HuH-7.5 (cell line): ENCODE data around the gene NOP14.
"Not testable (repeated sequence)": the region's sequence is repeated elsewhere in the genome, so short reads cannot be mapped to it uniquely, and the experiment has no call there.

Experiments
- DNase-seq: peaks from one replicate; pipeline ENCODE4 v3.0.0; 2011; ENCODE audit warnings: low spot score

NOP14 gene

DNA sequence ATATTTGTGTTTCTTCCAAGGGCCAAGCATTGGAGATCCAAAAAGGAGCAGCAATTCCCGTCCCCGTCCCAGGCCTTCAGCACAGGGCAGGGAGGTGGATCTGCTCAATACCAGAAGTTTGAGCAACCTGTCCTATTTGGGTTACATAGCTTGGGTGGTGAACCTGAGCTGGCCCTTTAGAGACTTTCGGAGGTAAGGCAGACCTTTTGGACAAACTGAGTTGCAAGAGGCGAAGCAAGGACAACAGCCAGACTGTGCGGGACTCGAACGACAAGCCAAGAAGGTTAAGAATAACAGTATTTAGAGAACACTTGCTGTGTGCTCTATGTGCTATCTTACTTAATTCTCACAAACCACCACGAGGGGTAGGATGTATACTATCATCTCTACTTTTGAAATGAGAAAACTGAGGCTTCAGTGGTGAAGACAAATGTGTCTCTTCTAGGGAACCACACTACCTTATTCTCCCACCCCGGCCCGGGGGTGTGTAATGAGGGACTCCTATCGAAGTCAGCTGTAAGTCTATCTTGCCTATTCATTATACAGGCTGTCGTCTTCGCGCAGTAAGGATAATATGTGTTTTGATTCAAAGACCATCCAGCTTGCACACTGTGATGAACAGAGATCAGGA lies 1.3 kb downstream of the NOP14 start:
- no peak for DNase-seq

DNA sequence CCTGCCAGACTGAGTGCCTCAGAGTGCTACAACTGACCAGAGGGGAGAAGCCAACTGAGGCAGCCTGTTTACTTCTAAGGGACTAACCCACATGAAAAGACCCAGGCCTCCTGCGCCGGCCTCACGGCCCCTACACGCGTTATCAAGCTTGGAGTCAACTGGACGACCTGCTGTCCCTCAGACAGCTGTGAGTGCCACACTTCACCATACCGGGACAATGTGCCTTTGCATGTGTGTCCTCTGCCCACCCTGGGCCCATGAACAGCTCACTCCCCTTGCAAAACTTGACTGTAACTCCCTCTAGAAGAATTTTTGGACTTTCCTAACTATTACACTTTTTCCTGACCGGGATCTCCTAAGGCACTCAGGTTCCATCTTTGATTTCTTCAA lies 1.8 kb downstream of the NOP14 start:
- DNase-seq, result no peak

DNA sequence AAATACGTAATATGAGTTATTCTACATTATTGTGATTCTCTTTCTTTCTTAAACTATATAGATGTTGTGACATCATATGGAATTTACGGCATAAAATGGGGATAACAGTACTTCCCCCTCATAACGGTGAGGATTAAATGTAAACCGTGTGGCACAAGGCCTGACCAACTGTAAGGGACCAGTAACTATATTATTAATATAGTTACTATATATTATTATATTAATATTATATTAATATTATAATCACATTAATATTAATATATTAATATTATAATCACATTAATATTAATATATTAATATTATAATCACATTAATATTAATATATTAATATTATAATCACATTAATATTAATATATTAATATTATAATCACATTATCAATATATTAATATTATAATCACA lies 2.8 kb downstream of the NOP14 start:
- DNase-seq, result not testable (repeated sequence)

DNA sequence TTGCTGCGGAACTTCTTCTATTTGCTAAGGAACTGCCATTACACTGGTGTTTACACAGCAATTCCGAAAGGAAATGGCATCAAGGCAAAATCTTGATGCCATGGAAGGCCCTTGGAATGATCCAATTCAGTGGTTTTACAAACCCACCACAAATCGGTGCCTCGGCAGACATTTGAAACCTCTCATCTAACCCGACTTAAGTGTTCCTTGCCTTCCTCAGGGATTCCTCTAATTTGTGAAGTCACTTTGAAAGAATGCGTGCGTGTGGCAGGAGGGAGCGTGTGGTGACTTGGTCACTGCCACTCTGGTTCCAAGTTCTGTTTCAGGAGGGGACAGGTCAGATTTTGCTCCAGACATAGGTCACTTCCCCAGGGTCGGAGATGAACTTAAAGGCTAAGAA lies 4.8 kb downstream of the NOP14 start:
- no peak for DNase-seq

DNA sequence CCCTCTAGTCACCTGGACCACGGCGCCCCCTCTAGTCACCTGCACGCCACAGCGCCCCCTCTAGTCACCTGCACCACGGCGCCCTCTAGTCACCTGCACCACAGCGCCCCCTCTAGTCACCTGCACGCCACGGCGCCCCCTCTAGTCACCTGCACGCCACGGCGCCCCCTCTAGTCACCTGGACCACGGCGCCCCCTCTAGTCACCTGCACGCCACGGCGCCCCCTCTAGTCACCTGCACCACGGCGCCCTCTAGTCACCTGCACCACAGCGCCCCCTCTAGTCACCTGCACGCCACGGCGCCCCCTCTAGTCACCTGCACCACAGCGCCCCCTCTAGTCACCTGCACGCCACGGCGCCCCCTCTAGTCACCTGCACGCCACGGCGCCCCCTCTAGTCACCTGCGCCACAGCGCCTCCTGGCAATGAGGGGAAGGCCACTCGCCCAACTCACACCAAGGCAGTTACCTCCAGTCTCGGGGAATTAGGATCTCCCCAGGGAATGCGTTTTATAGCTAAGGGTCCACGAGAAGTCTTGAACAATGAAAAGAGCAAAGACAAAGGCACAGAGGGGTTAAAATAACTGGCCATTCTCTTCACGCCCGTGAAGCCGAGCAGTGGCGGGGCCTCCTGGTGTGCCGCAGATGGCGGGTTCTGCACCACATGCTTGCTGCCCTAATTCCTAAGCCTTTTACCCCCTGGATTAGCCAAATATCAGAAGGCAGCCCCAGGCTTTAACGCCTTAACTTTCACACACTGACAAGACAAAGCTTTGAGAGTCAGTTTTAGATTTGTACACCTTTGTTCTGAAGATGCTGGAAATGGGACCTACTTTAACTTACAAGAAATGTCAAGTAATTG lies 7.8 kb downstream of the NOP14 start:
- not testable (repeated sequence) for DNase-seq

DNA sequence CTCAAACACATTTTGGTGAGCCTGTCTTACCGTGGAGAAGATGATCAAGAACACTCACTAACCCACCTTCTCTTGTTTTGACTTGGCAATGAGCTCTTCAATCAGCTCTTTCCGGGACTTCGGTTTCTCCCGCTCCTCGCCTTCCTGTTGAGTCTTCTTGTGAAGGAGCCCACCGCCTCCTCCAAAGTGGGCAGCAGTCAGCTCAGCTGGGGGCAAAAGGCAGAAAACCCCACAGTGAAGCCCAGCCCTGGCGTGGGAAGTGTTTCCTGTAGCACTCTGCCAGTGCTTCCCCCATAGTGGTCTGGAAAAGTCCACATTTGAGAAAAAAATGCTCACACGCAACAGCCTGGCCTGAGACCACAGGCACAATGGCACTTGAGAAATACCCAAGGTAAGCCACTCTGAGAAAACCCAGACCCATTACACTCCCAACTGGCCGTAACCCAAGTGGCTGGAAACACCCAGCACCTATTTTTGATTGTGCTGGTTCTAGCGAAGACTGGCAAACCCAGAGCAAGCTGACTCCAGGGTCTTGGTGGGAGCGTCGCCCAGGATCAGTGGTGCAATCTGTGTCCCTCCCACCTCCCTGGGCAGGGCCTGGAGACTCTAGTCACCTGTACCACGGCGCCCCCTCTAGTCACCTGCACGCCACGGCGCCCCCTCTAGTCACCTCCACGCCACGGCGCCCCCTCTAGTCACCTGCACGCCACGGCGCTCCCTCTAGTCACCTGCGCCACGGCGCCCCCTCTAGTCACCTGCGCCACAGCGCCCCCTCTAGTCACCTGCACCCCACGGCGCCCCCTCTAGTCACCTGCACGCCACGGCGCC lies 8.6 kb downstream of the NOP14 start:
- no peak for DNase-seq

DNA sequence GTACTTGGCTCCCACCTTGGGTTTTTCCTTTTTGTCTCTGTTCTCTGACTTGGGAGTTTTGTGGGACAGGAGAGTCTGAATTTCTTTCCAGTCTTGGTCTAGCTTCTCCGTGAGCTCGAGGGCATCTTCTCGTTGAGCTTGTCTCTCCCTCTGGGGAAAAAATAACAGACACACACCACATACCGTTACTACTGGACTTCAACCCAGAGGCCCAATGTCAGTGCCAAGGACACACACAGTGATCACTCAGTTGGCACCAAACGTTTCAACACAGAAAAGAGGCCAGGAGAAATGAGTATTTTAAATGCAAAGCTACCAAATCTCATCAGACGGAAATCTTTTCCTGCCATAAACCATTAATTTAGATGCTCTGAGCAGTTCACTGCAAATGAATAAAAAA lies 9.7 kb downstream of the NOP14 start:
- no peak for DNase-seq

DNA sequence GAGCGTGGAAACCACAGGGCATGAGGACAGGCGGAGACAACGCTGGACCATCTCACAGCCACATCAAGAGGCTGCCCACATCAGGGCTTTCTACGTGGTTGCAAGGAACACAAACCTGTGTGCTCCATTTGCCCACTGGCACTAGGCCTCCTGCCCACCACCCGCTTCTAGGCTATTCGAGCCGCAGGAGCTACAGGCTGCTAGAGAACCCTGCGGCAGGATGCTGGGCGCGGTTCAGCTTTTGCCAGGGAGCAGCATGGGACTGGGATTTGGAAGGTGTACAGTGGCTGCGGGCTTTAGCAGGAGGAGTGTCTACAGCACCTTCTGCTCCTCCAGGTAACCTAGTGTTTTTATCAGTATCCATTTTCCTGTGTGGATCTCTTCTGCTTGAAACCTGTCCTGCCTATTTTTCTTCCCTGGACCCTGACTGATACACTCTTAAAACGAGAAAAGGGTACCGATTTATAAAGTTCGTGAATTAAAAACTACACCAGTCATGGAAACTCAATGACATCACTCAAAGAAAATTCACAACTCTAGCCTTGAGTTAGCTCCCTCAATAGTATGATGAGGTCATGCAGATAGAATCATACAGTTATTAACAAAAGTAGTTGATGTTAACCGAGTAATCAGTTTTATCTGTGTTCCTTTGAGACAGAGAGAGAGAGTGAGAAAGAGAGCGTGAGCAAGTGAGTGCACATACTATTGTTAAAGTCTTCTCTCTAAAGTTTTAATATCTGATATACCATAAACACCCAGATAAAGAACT lies 12.8 kb downstream of the NOP14 start:
- DNase-seq, result no peak

DNA sequence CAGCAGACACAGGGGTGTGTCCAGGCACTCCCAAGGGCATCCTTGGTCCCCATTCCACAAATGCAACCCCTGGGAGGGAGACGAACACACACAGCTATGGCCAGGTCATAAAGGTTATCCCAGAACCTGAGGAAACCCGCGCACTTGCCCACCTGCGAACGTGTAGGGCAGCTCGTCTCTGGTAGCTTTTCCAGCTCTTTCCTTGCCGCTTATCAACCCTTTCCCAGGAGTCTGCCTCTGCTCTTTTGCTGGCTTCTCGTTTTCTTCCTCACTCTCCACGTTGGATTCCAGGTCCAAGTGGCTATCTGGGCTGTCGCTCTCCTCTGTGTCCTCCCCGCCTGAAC lies 13.5 kb downstream of the NOP14 start:
- DNase-seq, result no peak

DNA sequence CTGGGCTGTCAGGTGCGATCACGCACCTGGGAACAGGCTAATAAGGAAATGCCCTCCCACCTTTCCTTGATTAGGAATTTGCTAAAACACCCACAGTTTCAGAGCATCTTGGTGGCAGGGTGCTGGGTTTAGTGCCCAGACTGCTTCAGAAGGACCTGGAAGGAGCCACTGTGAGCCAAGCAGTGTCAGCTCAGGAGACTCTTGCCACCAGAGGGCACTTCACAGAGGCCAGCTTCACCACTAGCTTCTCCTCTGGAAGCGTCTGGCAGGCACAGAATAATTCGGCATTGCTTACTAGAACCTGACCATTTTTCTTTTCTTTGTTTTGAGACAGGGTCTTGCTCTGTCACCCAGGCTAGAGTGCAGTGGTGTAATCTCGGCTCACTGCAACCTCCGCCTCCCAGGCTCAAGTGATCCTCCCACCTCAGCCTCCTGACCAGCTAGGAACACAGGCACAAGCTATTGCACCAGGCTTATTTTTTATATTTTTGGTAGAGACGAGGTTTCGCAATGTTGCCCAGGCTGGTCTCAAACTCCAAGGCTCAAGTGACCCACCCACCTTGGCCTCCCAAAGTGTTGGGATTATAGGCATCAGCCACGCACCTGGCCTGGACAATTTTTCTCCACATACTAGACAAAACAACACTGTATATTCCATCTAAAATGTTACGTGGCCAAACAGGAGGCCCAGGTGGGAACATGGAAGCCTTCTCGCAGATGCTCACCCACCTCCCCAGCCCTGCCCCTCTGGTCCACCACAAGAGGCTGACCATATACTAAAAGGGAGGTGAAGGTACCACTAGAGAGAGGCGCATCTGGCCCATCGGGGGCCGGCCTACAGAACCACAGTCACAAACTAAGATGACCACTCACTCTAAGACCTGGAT lies 14.1 kb downstream of the NOP14 start:
- no peak for DNase-seq

DNA sequence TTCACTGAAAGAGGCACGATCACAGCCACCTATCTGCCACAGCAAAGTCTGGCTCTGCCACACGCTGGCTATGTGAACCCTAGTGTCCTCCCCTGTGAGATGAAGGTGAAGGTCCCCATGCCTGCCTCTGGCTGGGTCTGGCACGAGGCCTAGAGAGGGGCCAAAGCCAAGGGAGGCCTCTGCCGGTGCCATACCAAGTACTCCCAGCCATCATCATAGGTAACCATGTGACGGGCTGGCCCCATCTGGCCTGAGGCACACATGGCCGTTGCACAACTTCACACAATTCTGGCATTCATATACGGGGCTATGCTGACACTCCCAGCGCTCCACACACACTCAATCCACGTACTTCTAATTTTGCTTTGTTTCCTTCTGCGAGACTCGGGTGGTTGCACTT lies 15.3 kb downstream of the NOP14 start:
- DNase-seq, result no peak

DNA sequence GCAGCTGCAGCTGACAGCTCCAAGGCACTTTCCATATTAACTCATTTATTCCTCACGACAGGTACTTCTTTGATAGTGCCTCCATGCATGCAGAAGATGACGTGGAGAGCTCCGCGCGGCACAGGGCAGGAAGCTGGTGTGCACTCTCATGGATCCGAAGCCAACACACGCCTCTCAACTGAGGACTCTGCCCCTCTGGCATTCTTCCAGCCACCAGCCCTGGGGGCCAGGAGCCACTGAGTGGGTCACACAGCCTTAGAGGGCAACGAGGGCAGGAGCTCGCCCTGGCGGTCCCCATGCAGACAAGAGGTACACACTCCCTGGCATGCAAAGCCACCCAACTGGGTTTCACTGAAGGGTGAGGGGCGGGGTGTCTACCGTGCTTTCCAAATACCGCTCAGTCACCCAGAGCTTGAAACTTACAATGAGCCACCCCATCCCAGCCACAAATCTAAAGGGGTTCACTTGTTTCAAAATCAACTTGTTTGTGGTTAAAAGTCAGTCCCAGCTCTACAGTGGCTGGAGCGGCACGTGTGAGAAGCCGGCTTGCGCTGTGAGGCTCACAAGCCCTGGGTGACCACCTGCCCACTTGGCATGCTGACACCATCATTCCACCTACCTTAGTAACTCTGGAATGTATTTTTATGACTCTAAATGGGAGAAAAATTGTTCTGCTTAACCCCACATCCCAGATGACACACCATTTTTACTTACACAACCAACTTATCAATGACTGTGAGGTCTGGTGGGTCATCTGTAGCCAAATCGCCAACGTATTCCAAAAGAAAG lies 16.2 kb downstream of the NOP14 start:
- no peak for DNase-seq

DNA sequence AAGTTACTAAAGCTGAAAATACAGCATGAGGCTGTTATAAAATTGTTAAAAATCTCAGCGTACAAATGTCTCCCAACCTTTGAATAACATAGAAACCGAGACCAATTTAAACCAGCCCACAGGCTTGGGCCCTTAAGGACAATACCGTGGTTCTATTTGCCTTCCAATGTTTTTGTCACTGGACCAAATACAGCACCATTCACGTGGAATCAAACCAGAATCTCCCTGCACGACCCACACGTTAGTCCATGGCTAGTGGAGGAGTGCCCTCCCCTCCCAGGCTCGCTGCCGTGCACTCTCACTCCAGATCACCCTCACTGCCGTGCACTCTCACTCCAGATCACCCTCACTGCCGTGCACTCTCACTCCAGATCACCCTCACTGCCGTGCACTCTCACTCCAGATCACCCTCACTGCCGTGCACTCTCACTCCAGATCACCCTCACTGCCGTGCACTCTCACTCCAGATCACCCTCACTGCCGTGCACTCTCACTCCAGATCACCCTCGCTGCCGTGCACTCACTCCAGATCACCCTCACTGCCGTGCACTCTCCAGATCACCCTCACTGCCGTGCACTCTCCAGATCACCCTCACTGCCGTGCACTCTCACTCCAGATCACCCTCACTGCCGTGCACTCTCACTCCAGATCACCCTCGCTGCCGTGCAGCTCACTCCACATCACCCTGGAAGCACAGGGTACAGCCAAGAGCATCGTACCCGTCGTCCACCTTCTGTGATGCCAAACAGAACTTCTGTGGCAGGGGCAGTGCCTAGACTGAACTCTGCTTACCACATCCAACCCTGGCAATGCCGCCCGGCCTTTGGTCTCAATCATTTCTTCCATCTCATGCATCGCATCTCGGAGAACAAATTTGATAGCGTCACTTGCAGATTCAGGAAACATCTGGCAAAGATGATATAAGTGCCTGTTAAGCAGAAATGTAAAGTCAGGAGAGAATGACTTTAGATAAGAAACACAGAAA lies 17.3 kb downstream of the NOP14 start:
- DNase-seq, result not testable (repeated sequence)

DNA sequence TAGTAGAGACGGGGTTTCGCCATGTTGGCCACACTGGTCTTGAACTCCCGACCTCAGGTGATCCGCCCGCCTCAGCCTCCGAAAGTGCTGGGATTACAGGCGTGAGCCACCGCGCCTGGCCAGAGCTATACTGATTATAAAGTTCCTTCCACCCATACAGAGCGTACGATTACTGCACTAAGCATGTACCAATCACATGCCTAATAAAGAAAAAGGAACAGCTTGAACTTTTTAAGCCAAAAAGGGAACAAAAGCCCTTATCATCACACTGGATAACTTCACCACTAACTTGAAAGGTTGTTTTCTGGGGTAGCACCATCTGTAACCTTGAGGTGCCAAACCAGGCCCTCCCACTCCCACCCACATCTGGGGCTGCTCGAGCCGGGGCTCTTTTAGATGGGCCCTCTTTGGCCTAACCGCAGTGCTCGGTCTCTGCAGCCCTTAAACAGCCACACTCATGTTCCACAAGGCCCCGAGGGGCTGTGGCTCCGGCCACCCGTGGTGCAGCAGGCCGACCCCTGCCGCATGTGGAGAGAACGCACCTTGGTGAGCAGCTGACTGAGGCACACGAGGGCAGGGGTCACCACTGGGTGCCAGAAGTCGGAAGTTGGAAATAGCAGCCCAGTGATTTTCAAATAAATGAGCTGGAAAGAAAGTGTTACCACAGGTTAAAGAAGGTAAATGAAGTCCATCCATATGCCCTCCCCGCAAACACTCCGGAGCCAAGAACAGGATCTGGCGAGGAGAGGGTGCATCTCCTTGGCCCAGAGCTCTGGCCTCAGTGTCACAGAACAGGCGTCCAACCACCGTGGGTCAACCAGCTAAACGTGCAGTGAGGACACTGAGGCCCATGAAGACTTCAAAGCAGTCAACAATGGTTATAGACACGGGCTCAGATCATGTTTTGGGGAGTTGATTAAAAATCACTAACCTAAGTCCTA lies 18.4 kb downstream of the NOP14 start:
- DNase-seq, result no peak

DNA sequence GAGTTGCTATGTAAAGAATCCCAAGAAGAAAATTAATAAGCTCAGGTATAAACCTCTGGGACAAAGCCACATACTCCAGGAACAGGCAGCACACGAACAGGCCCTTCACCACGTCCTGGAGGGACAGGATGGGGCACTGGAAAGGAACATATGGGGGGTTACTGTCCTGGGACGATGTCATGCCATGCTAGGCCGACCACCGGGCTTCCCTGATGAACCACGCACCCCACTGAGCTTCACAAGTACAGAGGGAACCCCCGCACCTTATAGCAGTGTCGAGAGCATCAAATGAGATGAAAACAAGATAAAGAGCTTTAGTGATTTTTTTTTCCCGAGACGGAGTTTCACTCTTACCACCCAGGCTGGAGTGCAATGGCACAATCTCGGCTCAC lies 19.1 kb downstream of the NOP14 start:
- DNase-seq, result no peak

DNA sequence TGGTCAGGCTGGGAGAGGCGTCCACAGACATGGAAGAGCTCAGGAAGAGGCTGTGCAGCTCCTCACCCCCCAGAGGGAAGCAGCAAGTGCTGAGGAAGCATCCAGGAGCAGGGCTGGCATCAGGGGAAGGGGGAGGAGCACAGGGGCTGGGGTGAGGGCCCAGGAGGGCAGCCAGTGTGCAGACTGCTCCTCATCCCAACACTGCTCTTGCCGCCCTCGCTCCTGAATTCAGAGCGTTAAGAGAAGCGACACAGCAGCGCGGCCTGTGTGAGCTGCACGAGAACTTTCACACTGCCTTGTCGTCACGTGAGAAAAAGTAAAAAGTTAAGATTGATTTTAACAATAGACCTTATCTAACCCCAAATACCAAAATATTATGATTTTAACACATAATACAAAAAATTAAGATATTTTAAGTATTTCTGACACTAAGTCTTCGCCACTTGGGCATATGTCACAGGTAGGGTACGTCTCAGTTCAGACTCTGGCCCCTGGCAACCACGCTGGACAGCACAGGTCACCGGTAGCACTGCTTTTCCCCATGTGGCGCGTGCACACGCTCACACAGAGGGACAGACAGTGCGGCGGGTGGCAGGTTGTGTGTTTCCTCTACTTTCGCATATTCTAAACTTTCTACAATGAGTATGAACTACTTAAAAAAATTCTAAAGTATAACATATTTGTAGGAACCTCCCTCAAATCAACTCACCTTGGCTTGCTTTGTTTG lies 19.7 kb downstream of the NOP14 start:
- no peak for DNase-seq
